A549 (cell line): Measurements from ENCODE around the gene TRPM5. TPM values are rescaled to one million over a fixed set of nuclear protein-coding genes. Genes with fewer than 3 reads are reported as not detected.

ENCODE experiments used
- ATAC-seq, 2 experiments: fragments of 200-7000 bp in 1 of 2; fragments of >200 bp in 1 of 2; cut with Nextera tagmentation in 1 of 2; cut with Tn5 transposase in 1 of 2; 3 replicates each; pipeline versions ENCODE4 v1.8.0 to v1.9.1; 2018 to 2020; ENCODE audit warnings: mild to moderate bottlenecking in 1 of 2, moderate library complexity in 1 of 2
- CTCF ChIA-PET: fragments of 300-600 bp; sonication (Branson Sonifier 250); formaldehyde crosslinking; extraction: SDS; loops from one replicate; lab custom pipeline; 2021; ENCODE audit warnings: antibody characterized with exemption, inconsistent platforms; lab: Yijun Ruan, JAX
- POLR2A ChIA-PET: fragments of 350-600 bp; formaldehyde crosslinking; extraction: SDS; loops from one replicate; lab custom pipeline; 2021; ENCODE audit warnings: antibody characterized with exemption, inconsistent platforms; lab: Yijun Ruan, JAX
- DNase-seq, 2 experiments: peaks; one replicate each; pipeline versions ENCODE4 v3.0.0 to v3.0.0-alpha.2; 2011 to 2016; ENCODE audit warnings: low read depth in 1 of 2, low spot score in 1 of 2
- FAIRE-seq: peaks from 2 replicates; lab custom pipeline; 2011; peaks lifted over from hg19 to GRCh38; lab: Jason Lieb, UNC
- H3K27ac ChIP-seq, 2 experiments: fragments of >200 bp; sonication (Bioruptor Twin); formaldehyde crosslinking; 3 replicates each; pipeline ENCODE4 v1.5.1; 2016 to 2017
- H3K4me1 ChIP-seq: fragments of >200 bp; sonication (Bioruptor Twin); formaldehyde crosslinking; 3 replicates; pipeline ENCODE4 v1.6.1; 2016
- H3K4me2 ChIP-seq: fragments of >200 bp; sonication (Bioruptor Twin); formaldehyde crosslinking; 3 replicates; pipeline ENCODE4 v1.6.1; 2016
- H3K4me3 ChIP-seq: fragments of >200 bp; sonication (Bioruptor Twin); formaldehyde crosslinking; 3 replicates; pipeline ENCODE4 v1.5.1; 2016
- H3K9me3 ChIP-seq: fragments of >200 bp; sonication (Bioruptor Twin); formaldehyde crosslinking; 3 replicates; pipeline ENCODE4 v1.6.1; 2016
- BCL3 ChIP-seq: fragments of >200 bp; sonication (Bioruptor Twin); formaldehyde crosslinking; IDR thresholded peaks from 3 replicates; pipeline ENCODE4 v1.6.1; 2016
- CBX2 ChIP-seq: fragments of 200-600 bp; sonication (generic); IDR thresholded peaks from 2 replicates; pipeline ENCODE4 v1.6.1; 2016; ENCODE audit warnings: low read depth, mild to moderate bottlenecking, borderline replicate concordance
- CHD4 ChIP-seq: fragments of 200-600 bp; sonication (generic); IDR thresholded peaks from 2 replicates; pipeline ENCODE4 v1.6.1; 2016; ENCODE audit warnings: antibody characterized with exemption, mild to moderate bottlenecking, borderline replicate concordance
- CTCF ChIP-seq: fragments of >200 bp; sonication (Bioruptor Twin); formaldehyde crosslinking; IDR thresholded peaks from 3 replicates; pipeline ENCODE4 v1.5.1; 2016
- ELK1 ChIP-seq: fragments of 150-350 bp; IDR thresholded peaks from 2 replicates; pipeline ENCODE4 v1.6.1; 2014; ENCODE audit warnings: low read depth, mild to moderate bottlenecking, low read length
- ESRRA ChIP-seq: fragments of 150-350 bp; IDR thresholded peaks from 2 replicates; pipeline ENCODE4 v1.6.1; 2014; ENCODE audit warnings: mild to moderate bottlenecking, low read length, borderline replicate concordance
- HEYL ChIP-seq: fragments of 250-450 bp; sonication (Bioruptor Pico); IDR thresholded peaks from 2 replicates; pipeline ENCODE4 v1.8.0; 2021; ENCODE audit warnings: mild to moderate bottlenecking, moderate library complexity
- HMGXB4 ChIP-seq: fragments of 250-450 bp; sonication (Bioruptor Pico); IDR thresholded peaks from 2 replicates; pipeline ENCODE4 v1.5.0; 2021; ENCODE audit warnings: mild to moderate bottlenecking, moderate library complexity, borderline replicate concordance
- HOXA7 ChIP-seq: fragments of 250-450 bp; sonication (Bioruptor Pico); IDR thresholded peaks from 2 replicates; pipeline ENCODE4 v1.5.0; 2020; ENCODE audit warnings: mild to moderate bottlenecking, moderate library complexity
- KDM1A ChIP-seq: fragments of 200-600 bp; sonication (generic); IDR thresholded peaks from 2 replicates; pipeline ENCODE4 v1.6.1; 2016; ENCODE audit warnings: low read depth, mild to moderate bottlenecking
- MAZ ChIP-seq: fragments of 150-350 bp; IDR thresholded peaks from 2 replicates; pipeline ENCODE4 v1.6.1; 2014; ENCODE audit warnings: antibody characterized with exemption, low read depth, low read length, borderline replicate concordance
- MYC ChIP-seq: IDR thresholded peaks from 2 replicates; pipeline ENCODE4 v1.6.1; 2012; ENCODE audit warnings: mild to moderate bottlenecking, inconsistent platforms, low read length, improper control_type of control experiment, borderline replicate concordance
- NFE2L2 ChIP-seq: fragments of 150-350 bp; conservative IDR thresholded peaks from 2 replicates; pipeline ENCODE4 v1.6.1; 2014; ENCODE audit warnings: low read length
- POLR2A ChIP-seq: IDR thresholded peaks from 2 replicates; pipeline ENCODE4 v1.6.1; 2012; ENCODE audit warnings: mild to moderate bottlenecking, low read length
- RAD21 ChIP-seq, 2 experiments: fragments of >200 bp in 1 of 2; sonication (Bioruptor Twin) in 1 of 2; formaldehyde crosslinking in 1 of 2; IDR thresholded peaks in 1 of 2; conservative IDR thresholded peaks in 1 of 2; 2 replicates in 1 of 2; 3 replicates in 1 of 2; pipeline ENCODE4 v1.6.1; 2012 to 2018; ENCODE audit warnings: inconsistent platforms in 1 of 2
- RCOR1 ChIP-seq: fragments of 150-350 bp; IDR thresholded peaks from 2 replicates; pipeline ENCODE4 v1.6.1; 2014; ENCODE audit warnings: antibody characterized with exemption, low read length, low read depth
- REST ChIP-seq: fragments of 200-600 bp; sonication (generic); IDR thresholded peaks from 2 replicates; pipeline ENCODE4 v1.6.1; 2016; ENCODE audit warnings: antibody characterized with exemption, mild to moderate bottlenecking, moderate library complexity
- TP53 ChIP-seq: fragments of 250-450 bp; sonication (Bioruptor Pico); IDR thresholded peaks from 2 replicates; pipeline ENCODE4 v1.5.0; 2021; ENCODE audit warnings: mild to moderate bottlenecking, moderate library complexity
- ZFP36 ChIP-seq: fragments of 450-650 bp; IDR thresholded peaks from 2 replicates; pipeline ENCODE4 v1.6.1; 2014; ENCODE audit warnings: borderline replicate concordance; ENCODE audit not compliant: partially characterized antibody
- WGBS: methylation state at CpG from one replicate; pipeline ENCODE4 v1.1.6; 2017; ENCODE audit errors: missing lambda C conversion rate; 5-methylcytosine and 5-hydroxymethylcytosine counted together
- polyA plus RNA-seq, 4 experiments: library from polyadenylated mRNA; depleted of rRNA in 3 of 4; stranded (reverse); fragments of >200 nt; fragmentation: RNase III in 1 of 4; extraction: RNeasy Plus Mini Kit Qiagen cat#74134 plus additional on column Dnase treatment in 1 of 4; gene quantifications; 2 replicates in 3 of 4; 3 replicates in 1 of 4; pipeline ENCODE4 v1.2.3, GENCODE V29; 2011 to 2017

Gene TRPM5
- polyA plus RNA-seq, 2 of the 4 experiments (the other 2 are of a cell fraction), result not detected

GRCh38 chr11:2395856-2396255, 48.5 kb downstream of the TRPM5 start:
- H3K9me3 ChIP-seq, result no peaks in the 10 kb centered on the region
- no peak overlapping the region for H3K27ac ChIP-seq
- POLR2A ChIA-PET, result interaction anchor here (1.2 kb wide), 1 partner anchor 19 kb away, joined by 3 read pairs; no protein-coding TSS in a partner anchor
- no peak for FAIRE-seq
- DNase-seq, result no peak
- no peak for ATAC-seq
- H3K4me1 ChIP-seq, result peaks cover 12% of the 10 kb centered on the region
- no peak overlapping the region for H3K4me3 ChIP-seq
- no peak overlapping the region for H3K4me2 ChIP-seq
- TF ChIP-seq RCOR1 (no peak), ELK1 (no peak), MYC (no peak), HMGXB4 (CRISPR knock-in tag) (no peak), KDM1A (no peak), MAZ (no peak), POLR2A (no peak), HEYL (CRISPR knock-in tag) (no peak), BCL3 (no peak), REST (no peak), HOXA7 (CRISPR knock-in tag) (no peak), ZFP36 (no peak), CTCF (no peak), RAD21 (conservative IDR thresholded peaks at IDR 0.05 in 1 of 2, IDR thresholded peaks at IDR 0.05 in 1 of 2) (no peak), ESRRA (no peak), NFE2L2 (no peak), CHD4 (no peak), TP53 (no peak), CBX2 (no peak)
- TF ChIP-seq, all 56 proteins: peak for 0
- CTCF ChIA-PET, result interaction anchor here (1.5 kb wide), 2 partner anchors 91 to 136 kb away, joined by 4 to 5 read pairs; no protein-coding TSS in a partner anchor
- no CpG with 5 or more reads among the region's 17 CpGs for WGBS
